GM19043 (cell line): ENCODE results near the gene RHOG.
"Not testable (repeated sequence)": the region's sequence is repeated elsewhere in the genome, so short reads cannot be mapped to it uniquely, and the experiment has no call there.

ENCODE experiments used
- ATAC-seq: cut with Tn5 transposase; IDR thresholded peaks from one replicate; pipeline ENCODE4 v1.9.1; 2021; ENCODE audit warnings: low read depth; ENCODE audit not compliant: unreplicated experiment

Gene RHOG

DNA sequence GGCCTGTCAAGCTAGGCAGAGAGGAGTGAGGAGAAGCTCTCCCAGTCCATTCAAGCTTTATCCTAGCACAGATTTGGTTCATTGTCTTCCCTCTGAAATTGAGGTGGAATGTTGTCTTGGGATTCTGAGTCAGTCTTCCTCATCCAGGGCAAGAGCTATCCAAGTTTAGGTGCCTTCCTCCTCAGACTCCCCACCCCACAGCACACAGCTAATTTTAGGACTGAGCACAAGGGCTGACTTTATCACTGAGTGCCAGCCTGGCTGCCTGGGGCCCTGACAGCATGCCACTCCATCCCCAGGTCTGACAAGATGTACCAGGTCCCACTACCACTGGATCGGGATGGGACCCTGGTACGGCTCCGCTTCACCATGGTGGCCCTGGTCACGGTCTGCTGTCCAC lies 29.8 kb downstream of the RHOG start:
- ATAC-seq = no peak

GRCh38 chr11:3810446-3810845 lies 30.3 kb downstream of the RHOG start:
- ATAC-seq = no peak

- no peak for ATAC-seq
These were observed 31.2 kb downstream of the RHOG start for GRCh38 chr11:3809624-3809928.

GRCh38 chr11:3808861-3809623 lies 31.7 kb downstream of the RHOG start:
- ATAC-seq = peak; percentile 82

- peak; percentile 64 for ATAC-seq
These were observed 32.6 kb downstream of the RHOG start, which contains the start of gene PGAP2 for GRCh38 chr11:3807909-3808860. Gene PGAP2, plus strand, starts transcription at chr11:3808560. Its CDS starts 2,700 bp downstream, at chr11:3811260.

DNA sequence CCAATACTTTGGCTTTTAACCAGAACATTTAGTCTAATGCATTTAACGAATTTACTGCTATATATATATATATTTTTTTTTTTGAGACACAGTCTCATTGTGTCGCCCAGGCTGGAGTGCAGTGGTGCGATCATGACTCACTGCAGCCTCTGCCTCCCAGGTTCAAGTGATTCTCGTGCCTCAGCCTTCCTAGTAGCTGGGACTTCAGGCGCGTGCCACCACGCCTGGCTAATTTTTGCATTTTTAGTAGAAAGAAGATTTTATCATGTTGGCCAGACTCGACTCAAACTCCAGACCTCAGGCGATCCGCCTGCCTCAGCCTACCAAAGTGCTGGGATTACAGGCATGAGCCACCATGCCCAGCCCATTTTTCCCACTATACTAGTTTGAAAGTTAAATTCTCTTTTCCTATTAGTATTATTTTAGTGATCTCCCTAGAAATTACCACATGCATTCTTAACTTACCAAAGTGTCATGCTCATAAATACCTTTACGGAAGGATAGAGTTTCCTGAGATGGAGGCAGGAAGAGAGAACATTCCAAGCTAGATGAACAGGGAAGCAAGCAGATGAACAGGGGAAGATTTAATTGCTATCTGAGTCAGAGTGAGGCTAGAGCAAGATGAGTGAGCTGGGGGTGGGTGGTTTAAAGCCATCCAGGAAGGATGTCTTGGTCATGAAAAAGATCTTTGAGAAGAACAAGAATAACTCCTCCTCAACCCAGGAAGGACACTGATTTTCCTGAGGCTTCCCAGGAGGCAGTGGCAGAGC lies 36.8 kb downstream of the RHOG start:
- ATAC-seq = no peak

DNA sequence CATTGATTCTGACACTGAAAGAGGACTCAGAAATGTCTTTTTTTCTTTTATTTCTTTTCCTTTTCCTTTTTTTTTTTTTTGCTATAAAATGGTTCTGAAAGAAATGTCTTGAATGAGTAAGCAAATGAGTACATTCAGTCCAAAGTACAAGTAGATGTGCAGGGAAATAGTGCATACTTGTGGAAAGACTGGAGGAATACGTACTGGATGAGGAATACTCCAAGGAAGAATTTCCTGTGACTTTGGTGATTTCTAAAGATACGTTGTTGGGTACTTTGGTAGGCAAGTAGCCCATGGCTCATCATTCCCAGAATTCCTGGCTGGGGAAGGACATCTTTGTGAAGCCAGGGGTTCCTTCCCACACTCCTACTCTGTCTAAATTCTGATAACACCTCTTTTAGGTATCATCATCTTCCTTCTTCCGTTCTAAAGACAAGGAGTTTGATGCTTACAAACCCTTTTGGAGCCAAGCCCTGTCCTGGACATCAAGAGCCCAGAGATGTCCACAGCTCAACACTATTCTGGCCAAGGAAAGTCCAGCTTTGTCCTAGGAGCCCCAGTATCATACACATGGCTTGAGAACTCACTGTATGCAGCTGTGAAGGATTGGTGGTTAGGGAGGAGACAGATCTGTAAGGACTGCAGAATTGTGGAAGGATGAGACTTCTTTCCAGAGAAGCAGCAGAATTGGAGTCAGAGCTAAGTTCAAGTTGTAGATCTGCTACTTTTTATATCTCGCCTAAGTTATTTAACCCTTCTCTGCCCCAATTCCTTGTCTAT lies 38.6 kb downstream of the RHOG start:
- no peak for ATAC-seq

- ATAC-seq = no peak
These were observed 40.9 kb downstream of the RHOG start for GRCh38 chr11:3799873-3800272.

GRCh38 chr11:3799143-3799542 lies 41.6 kb downstream of the RHOG start:
- ATAC-seq = no peak

DNA sequence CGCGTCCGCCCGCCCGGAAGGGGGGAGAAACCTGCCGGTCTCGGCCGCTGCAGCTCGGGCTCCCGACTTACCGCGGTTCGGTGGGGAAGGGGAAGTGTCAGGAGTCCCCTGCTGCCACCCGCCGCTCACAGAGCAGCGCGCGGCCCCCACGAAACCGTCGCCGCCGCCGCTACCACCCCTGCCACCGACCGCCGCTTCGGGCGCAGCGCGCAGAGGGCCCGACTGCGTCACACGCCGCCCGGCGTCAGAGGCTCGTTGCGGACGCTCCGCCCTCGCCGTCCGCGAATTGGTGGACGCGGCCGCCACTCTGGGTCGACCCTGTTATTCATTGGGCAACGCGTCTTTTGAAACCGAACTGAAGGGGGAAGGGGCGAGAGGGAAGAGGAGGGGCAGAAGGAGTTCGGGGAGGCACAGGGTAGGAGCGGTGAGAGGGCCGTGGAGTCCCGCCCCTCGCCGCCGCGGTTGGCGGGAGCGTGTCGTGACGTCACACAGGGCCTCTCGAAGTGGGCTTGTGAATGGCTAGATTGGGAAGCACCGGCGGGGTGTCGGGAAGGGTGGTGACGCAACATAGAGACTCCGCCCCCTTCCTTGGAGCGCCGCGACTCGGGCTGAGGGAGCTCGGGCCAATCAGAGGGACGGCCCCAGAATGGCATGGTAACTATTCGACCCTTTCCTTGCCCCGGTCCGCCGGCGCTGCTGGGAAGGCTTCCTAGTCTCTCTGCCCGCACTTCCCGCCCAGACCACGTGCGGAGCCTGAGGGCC lies 43.2 kb downstream of the RHOG start, which contains the start of gene NUP98:
TSS of gene NUP98 (minus strand) at position 226 of the 762 bp plus-strand sequence. CDS start 15,437 bp downstream, outside the sequence.
- ATAC-seq = peak; percentile 90

- peak; percentile 15 for ATAC-seq
These were observed 43.9 kb downstream of the RHOG start for GRCh38 chr11:3796801-3797328.

DNA sequence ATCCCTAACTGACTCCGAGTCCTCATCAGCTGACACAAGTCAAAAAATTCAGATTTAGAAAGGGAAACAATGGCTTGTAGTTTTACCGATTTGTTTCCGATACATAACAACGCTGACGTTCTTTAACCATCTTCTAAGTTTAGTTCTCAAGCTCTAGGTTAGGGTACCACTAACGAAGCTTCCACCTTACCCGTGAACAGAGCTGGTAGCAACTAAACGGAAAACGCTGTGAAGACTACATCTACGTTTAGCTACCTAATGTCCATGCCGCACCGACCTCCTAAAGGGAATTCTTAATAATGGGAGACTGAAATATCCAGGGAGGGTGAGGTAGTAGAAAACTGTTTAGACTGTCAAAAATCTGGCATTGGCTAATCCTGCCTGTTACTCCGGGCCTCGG lies 44.4 kb downstream of the RHOG start:
- no peak for ATAC-seq

- no peak for ATAC-seq
These were observed 44.8 kb downstream of the RHOG start for GRCh38 chr11:3796002-3796311.

- no peak for ATAC-seq
These were observed 45.4 kb downstream of the RHOG start for GRCh38 chr11:3795131-3796001.

DNA sequence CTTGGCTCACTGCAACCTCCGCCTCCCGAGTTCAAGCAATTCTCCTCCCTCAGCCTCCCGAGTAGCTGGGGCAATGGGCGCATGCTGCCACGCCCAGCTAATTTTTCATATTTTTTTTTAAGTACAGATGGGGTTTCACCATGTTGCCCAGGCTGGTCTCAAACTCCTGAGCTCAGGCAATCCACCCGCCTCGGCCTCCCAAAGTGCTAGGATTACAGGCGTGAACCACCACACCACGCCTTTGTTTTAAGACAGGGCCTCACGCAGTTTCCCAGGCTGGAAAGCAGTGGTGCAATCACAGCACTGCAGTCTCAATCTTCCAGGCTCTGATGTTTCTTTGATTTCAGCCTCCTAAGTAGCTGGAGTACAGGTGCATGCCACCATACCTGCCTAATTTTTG lies 46.4 kb downstream of the RHOG start:
- not testable (repeated sequence) for ATAC-seq

DNA sequence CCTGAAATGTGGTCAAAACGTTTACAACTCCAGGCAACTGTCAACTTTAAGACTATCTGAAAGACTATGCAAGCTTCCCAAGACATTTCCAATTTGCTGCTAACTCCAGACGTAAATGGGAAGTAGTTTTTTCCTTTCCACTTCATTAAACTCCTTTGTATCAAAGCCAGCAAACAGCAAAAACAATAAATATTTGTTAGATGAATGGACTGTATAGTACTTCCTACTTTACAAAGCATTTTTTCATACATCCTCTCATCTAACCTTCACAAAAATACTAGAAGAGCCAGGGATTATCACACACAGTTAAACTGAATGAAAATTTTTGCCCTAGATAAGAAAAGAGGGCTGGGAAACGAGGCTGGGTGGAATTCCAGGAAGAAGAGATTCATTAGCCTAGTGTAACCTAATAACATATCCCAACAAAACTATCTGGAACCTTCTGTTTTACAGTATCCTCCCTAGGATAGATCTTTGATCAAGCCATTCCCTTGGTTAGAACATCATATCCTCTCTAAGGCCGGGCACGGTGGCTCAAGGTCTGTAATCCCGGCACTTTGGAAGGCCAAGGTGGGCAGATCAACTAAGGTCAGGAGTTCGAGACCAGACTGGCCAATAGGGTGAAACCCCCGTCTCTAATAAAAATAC lies 53.9 kb downstream of the RHOG start:
- no peak for ATAC-seq

DNA sequence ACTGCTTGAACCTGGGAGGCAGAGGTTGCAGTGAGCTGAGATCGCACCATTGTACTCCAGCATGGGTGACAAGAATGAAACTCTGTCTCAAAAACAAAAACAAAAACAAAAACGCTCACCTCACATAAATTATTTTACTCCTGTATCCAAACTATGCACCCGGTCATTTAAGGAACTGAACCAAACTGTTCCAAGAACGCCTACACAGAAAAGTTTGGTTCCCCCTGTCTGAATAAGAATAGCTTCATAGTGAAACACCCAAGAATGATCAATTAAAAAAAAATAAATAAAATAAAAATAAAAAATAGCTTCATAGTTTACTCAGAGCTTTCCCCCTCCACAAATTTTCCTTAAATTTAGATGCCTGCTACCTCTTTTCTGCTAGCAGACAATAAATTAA lies 57.1 kb downstream of the RHOG start:
- no peak for ATAC-seq

GRCh38 chr11:3782963-3783362 lies 57.8 kb downstream of the RHOG start:
- ATAC-seq = no peak
